Muscle layer of colon (tissue), 2 donors: Measurements from ENCODE around the gene GABBR1.

ENCODE experiments used
- H3K27ac ChIP-seq: one replicate; pipeline ENCODE4 v1.7.0; 2013; ENCODE audit warnings: low read depth, mild to moderate bottlenecking, low read length, moderate library complexity
- H3K27me3 ChIP-seq, 2 donors: one replicate each; pipeline ENCODE4 v1.7.0; 2013; ENCODE audit warnings: low read length in 2 of 2, mild to moderate bottlenecking in 2 of 2; ENCODE audit not compliant: insufficient read depth in 2 of 2, control insufficient read depth in 1 of 2
- H3K36me3 ChIP-seq: one replicate; pipeline ENCODE4 v1.7.0; 2013; ENCODE audit warnings: mild to moderate bottlenecking, low read length; ENCODE audit not compliant: insufficient read depth
- H3K4me1 ChIP-seq: one replicate; pipeline ENCODE4 v1.7.0; 2013; ENCODE audit warnings: mild to moderate bottlenecking, low read length; ENCODE audit not compliant: insufficient read depth
- H3K4me3 ChIP-seq, 2 donors: one replicate each; pipeline ENCODE4 v1.7.0; 2013; ENCODE audit warnings: low read length in 2 of 2, low read depth in 1 of 2, mild to moderate bottlenecking in 1 of 2, moderate library complexity in 1 of 2
- H3K9ac ChIP-seq: one replicate; pipeline ENCODE4 v1.7.0; 2013; ENCODE audit warnings: low read length
- H3K9me3 ChIP-seq: one replicate; pipeline ENCODE4 v1.7.0; 2013; ENCODE audit warnings: mild to moderate bottlenecking, low read length
- donor health status: abdominal sarcoma.
- donor health status: Adenocarcinoma of cecum.

The GABBR1 gene

GRCh38 chr6:29584821-29585220 lies 48.2 kb downstream of the GABBR1 start, which contains the start of gene OR2H2:
Gene OR2H2, plus strand, starts transcription at chr6:29585121. Its CDS starts 2,824 bp downstream, at chr6:29587945.
- Histone ChIP-seq H3K4me3 (no peak within 1 kb of the TSS), H3K4me1 (no peaks in the 10 kb centered on the region)

GRCh38 chr6:29577544-29577943 lies 55.4 kb downstream of the GABBR1 start:
- no peak overlapping the region for H3K9ac ChIP-seq
- H3K27ac ChIP-seq, result no peak overlapping the region
- no peaks in the 10 kb centered on the region for H3K9me3 ChIP-seq
- no peaks in the 10 kb centered on the region for H3K4me1 ChIP-seq
- no peaks in the 10 kb centered on the region for H3K36me3 ChIP-seq
- H3K4me3 ChIP-seq, result no peak overlapping the region
- H3K27me3 ChIP-seq, result no peaks in the 10 kb centered on the region

More at GRCh38 chr6:29584821-29585220, 48.2 kb downstream of the GABBR1 start, which contains the start of gene OR2H2:
- H3K27me3 ChIP-seq, result no peaks in the 10 kb centered on the region
- H3K9ac ChIP-seq, result no peak within 1 kb of the TSS
- H3K36me3 ChIP-seq, result no peaks in the 10 kb centered on the region
- no peaks in the 10 kb centered on the region for H3K9me3 ChIP-seq
- H3K27ac ChIP-seq, result no peak within 1 kb of the TSS

- no peak overlapping the region for H3K27ac ChIP-seq
- H3K27me3 ChIP-seq, result no peaks in the 10 kb centered on the region
- no peak overlapping the region for H3K4me3 ChIP-seq
- no peaks in the 10 kb centered on the region for H3K4me1 ChIP-seq
- H3K36me3 ChIP-seq, result no peaks in the 10 kb centered on the region
- H3K9ac ChIP-seq, result no peak overlapping the region
- no peaks in the 10 kb centered on the region for H3K9me3 ChIP-seq
Measured at GRCh38 chr6:29576056-29576455, 56.9 kb downstream of the GABBR1 start.

- no peaks in the 10 kb centered on the region for H3K27me3 ChIP-seq
- no peak overlapping the region for H3K9ac ChIP-seq
- no peak overlapping the region for H3K4me3 ChIP-seq
Measured at GRCh38 chr6:29567991-29568390, 65.0 kb downstream of the GABBR1 start.

GRCh38 chr6:29567541-29567940 lies 65.4 kb downstream of the GABBR1 start:
- Histone ChIP-seq H3K27ac (no peak overlapping the region), H3K4me3 (no peak overlapping the region), H3K4me1 (no peaks in the 10 kb centered on the region), H3K9ac (no peak overlapping the region), H3K36me3 (no peaks in the 10 kb centered on the region), H3K9me3 (no peaks in the 10 kb centered on the region), H3K27me3 (no peaks in the 10 kb centered on the region)

More at GRCh38 chr6:29567991-29568390, 65.0 kb downstream of the GABBR1 start:
- H3K4me1 ChIP-seq, result no peaks in the 10 kb centered on the region
- no peak overlapping the region for H3K27ac ChIP-seq
- H3K36me3 ChIP-seq, result no peaks in the 10 kb centered on the region
- no peaks in the 10 kb centered on the region for H3K9me3 ChIP-seq

- no peaks in the 10 kb centered on the region for H3K27me3 ChIP-seq
- H3K4me1 ChIP-seq, result no peaks in the 10 kb centered on the region
- H3K36me3 ChIP-seq, result no peaks in the 10 kb centered on the region
- no peak overlapping the region for H3K9ac ChIP-seq
- no peak overlapping the region for H3K27ac ChIP-seq
- no peak overlapping the region for H3K4me3 ChIP-seq
- H3K9me3 ChIP-seq, result no peaks in the 10 kb centered on the region
Measured at GRCh38 chr6:29566856-29567255, 66.1 kb downstream of the GABBR1 start.

GRCh38 chr6:29564875-29565274 lies 68.1 kb downstream of the GABBR1 start:
- H3K9ac ChIP-seq, result no peak overlapping the region
- no peak overlapping the region for H3K4me3 ChIP-seq
- no peak overlapping the region for H3K27ac ChIP-seq
- no peaks in the 10 kb centered on the region for H3K9me3 ChIP-seq
- no peaks in the 10 kb centered on the region for H3K36me3 ChIP-seq
- no peaks in the 10 kb centered on the region for H3K4me1 ChIP-seq
- H3K27me3 ChIP-seq, result no peaks in the 10 kb centered on the region

GRCh38 chr6:29563435-29563965 lies 69.5 kb downstream of the GABBR1 start:
- H3K4me3 ChIP-seq, result no peak overlapping the region
- no peaks in the 10 kb centered on the region for H3K36me3 ChIP-seq
- H3K27me3 ChIP-seq, result no peaks in the 10 kb centered on the region
- H3K27ac ChIP-seq, result no peak overlapping the region
- H3K4me1 ChIP-seq, result no peaks in the 10 kb centered on the region
- no peak overlapping the region for H3K9ac ChIP-seq
- H3K9me3 ChIP-seq, result no peaks in the 10 kb centered on the region

- Histone ChIP-seq H3K4me1 (no peaks in the 10 kb centered on the region), H3K27me3 (no peaks in the 10 kb centered on the region), H3K4me3 (no peak overlapping the region), H3K9ac (no peak overlapping the region), H3K9me3 (no peaks in the 10 kb centered on the region), H3K36me3 (no peaks in the 10 kb centered on the region), H3K27ac (no peak overlapping the region)
Measured at GRCh38 chr6:29561606-29562181, 71.3 kb downstream of the GABBR1 start.

- Histone ChIP-seq H3K4me1 (no peaks in the 10 kb centered on the region), H3K4me3 (no peak overlapping the region), H3K9ac (no peak overlapping the region), H3K27me3 (no peaks in the 10 kb centered on the region), H3K27ac (no peak overlapping the region), H3K9me3 (no peaks in the 10 kb centered on the region), H3K36me3 (no peaks in the 10 kb centered on the region)
Measured at GRCh38 chr6:29561091-29561490, 71.9 kb downstream of the GABBR1 start.

- Histone ChIP-seq H3K4me1 (no peaks in the 10 kb centered on the region), H3K9ac (no peak within 1 kb of the TSS), H3K9me3 (no peaks in the 10 kb centered on the region), H3K27ac (no peak within 1 kb of the TSS), H3K27me3 (peaks cover 4% of the 10 kb centered on the region in 2 donors), H3K36me3 (no peaks in the 10 kb centered on the region), H3K4me3 (no peak within 1 kb of the TSS)
Measured at GRCh38 chr6:29559524-29560287, 73.3 kb downstream of the GABBR1 start, which contains the start of gene UBD. Gene UBD, minus strand, starts transcription at chr6:29559732. Its CDS starts 31 bp downstream, at chr6:29559701.
